B cell (primary cell): ENCODE results near the gene KLHL30.

Experiments used
- CTCF ChIP-seq: fragments of 200-600 bp; IDR thresholded peaks from one replicate; pipeline ENCODE4 v1.8.0; 2022; ENCODE audit warnings: antibody characterized with exemption, mild to moderate bottlenecking
- EZH2 ChIP-seq: IDR thresholded peaks from 2 replicates; pipeline ENCODE4 v1.6.1; 2012; ENCODE audit warnings: borderline replicate concordance, low read depth, mild to moderate bottlenecking, moderate library complexity, low read length; ENCODE audit not compliant: insufficient read depth, poor library complexity, severe bottlenecking

- no peak for TF ChIP-seq CTCF
- TF ChIP-seq EZH2, result no peak
These were observed 9.1 kb upstream of the KLHL30 start for GRCh38 chr2:238129166-238130010.
